GM19193 (cell line): ENCODE measurements around the gene D2HGDH.

ENCODE experiments used
- POLR2A ChIP-seq: IDR thresholded peaks from 4 replicates; pipeline ENCODE4 v1.6.1; 2011; ENCODE audit not compliant: insufficient read depth, insufficient read length; ENCODE audit errors: extremely low read depth

D2HGDH gene

DNA sequence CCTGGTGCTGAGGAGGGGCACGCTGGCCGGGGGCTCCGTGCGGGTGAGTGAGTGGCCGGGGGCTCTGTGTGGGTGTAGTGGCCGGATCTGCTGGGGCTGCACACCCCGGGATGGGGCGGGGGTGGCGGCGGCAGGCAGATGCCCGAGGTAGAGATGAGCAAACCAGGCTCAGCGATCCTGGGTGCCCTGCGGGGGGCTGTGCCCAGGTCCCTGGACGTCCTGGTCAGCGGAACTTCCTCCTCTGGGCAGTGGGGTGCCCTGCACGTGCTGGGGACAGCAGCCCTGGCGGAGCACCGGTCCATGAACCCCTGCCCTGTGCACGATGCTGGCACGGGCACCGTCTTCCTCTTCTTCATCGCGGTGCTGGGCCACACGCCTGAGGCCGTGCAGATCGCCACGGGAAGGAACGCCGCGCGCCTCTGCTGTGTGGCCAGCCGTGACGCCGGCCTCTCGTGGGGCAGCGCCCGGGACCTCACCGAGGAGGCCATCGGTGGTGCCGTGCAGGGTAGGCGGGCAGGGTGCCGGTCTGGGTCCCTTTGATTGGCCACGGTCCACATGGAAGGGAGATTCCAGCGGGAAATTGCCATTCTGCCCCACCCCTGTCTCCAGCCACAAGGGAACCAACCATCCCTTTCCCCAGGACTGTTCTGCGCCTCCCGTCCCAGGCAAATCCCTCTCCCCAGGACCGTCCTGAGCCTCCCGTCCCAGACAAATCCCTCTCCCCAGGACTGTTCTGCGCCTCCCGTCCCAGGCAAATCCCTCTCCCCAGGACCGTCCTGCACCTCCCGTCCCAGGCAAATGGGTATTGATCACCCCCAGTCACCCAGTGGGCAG, 80.4 kb downstream of the D2HGDH start:
- TF ChIP-seq POLR2A, result no peak

DNA sequence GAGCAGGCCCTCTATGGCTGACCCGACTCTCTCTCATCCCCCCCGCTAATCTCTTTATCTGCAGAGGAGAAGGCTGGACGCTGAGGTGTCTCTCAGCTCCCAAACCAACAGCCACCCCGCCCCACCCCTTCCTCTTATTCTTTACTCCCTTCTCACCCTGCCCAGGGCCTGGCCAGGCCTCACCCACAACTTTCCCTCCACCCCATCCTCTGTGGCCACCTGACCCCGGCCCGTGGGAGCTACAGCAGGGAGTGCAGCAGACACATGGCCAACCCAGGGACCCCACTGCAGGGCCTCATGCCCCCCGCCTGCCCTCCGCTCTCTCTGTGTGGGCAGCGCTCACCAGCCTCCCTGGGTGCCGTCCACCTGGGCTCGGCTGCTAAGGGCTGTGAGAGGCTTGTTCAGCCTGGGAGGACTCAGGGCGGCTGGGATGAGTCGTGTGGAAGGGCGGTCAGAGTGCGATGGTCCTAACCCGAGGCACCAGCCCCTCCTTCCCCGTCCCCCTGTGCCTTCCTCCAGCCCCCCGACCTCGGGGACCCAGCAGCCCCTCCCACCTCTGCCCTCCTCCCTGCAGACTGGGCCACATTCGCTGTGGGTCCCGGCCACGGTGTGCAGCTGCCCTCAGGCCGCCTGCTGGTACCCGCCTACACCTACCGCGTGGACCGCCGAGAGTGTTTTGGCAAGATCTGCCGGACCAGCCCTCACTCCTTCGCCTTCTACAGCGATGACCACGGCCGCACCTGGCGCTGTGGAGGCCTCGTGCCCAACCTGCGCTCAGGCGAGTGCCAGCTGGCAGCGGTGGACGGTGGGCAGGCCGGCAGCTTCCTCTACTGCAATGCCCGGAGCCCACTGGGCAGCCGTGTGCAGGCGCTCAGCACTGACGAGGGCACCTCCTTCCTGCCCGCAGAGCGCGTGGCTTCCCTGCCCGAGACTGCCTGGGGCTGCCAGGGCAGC, 81.3 kb downstream of the D2HGDH start:
- no peak for TF ChIP-seq POLR2A

DNA sequence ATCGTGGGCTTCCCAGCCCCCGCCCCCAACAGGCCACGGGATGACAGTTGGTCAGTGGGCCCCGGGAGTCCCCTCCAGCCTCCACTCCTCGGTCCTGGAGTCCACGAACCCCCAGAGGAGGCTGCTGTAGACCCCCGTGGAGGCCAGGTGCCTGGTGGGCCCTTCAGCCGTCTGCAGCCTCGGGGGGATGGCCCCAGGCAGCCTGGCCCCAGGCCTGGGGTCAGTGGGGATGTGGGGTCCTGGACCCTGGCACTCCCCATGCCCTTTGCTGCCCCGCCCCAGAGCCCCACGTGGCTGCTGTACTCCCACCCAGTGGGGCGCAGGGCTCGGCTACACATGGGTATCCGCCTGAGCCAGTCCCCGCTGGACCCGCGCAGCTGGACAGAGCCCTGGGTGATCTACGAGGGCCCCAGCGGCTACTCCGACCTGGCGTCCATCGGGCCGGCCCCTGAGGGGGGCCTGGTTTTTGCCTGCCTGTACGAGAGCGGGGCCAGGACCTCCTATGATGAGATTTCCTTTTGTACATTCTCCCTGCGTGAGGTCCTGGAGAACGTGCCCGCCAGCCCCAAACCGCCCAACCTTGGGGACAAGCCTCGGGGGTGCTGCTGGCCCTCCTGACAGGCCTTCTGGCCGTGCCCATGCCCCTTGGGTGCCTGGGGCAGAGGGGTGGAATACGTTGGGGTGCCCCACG, 82.1 kb downstream of the D2HGDH start:
- no peak for TF ChIP-seq POLR2A

- TF ChIP-seq POLR2A, result no peak
These were observed 82.8 kb downstream of the D2HGDH start for GRCh38 chr2:241817126-241817820.
